Parathyroid adenoma (tissue), 2 donors: ENCODE results near the gene FAXC.

Source experiments
- H2AFZ ChIP-seq: fragments of 300-600 bp; sonication (generic); one replicate; pipeline ENCODE4 v1.7.0; 2017; ENCODE audit warnings: antibody characterized with exemption, mild to moderate bottlenecking
- H3K27ac ChIP-seq: fragments of 300-600 bp; sonication (generic); one replicate; pipeline ENCODE4 v1.7.0; 2017
- H3K27me3 ChIP-seq: fragments of 300-600 bp; sonication (generic); one replicate; pipeline ENCODE4 v1.7.0; 2017; ENCODE audit warnings: low read length; ENCODE audit not compliant: control insufficient read depth, insufficient read depth
- H3K36me3 ChIP-seq: fragments of 300-600 bp; sonication (generic); one replicate; pipeline ENCODE4 v1.7.0; 2017; ENCODE audit warnings: low read length; ENCODE audit not compliant: control insufficient read depth, insufficient read depth
- H3K4me1 ChIP-seq: fragments of 300-600 bp; sonication (generic); one replicate; pipeline ENCODE4 v1.7.0; 2017; ENCODE audit warnings: control low read depth
- H3K4me2 ChIP-seq: fragments of 300-600 bp; sonication (generic); one replicate; pipeline ENCODE4 v1.7.0; 2017; ENCODE audit warnings: low read length
- H3K4me3 ChIP-seq: fragments of 300-600 bp; sonication (generic); one replicate; pipeline ENCODE4 v1.7.0; 2017; ENCODE audit warnings: low read depth, low read length
- H3K79me2 ChIP-seq: fragments of 300-600 bp; sonication (generic); one replicate; pipeline ENCODE4 v1.7.0; 2017; ENCODE audit warnings: control low read depth
- H3K9ac ChIP-seq: fragments of 300-600 bp; sonication (generic); one replicate; pipeline ENCODE4 v1.7.0; 2017; ENCODE audit warnings: mild to moderate bottlenecking
- H3K9me3 ChIP-seq: fragments of 300-600 bp; sonication (generic); one replicate; pipeline ENCODE4 v1.7.0; 2017; ENCODE audit warnings: low read length; ENCODE audit not compliant: control insufficient read depth
- TF ChIP-seq, protein P1 (sequence below): fragments of 300-600 bp; sonication (generic); IDR thresholded peaks from one replicate; pipeline ENCODE4 v1.7.0; 2017; ENCODE audit warnings: antibody characterized with exemption, mild to moderate bottlenecking
- donor health status: primary hyperparathyroidism.

Gene FAXC

DNA sequence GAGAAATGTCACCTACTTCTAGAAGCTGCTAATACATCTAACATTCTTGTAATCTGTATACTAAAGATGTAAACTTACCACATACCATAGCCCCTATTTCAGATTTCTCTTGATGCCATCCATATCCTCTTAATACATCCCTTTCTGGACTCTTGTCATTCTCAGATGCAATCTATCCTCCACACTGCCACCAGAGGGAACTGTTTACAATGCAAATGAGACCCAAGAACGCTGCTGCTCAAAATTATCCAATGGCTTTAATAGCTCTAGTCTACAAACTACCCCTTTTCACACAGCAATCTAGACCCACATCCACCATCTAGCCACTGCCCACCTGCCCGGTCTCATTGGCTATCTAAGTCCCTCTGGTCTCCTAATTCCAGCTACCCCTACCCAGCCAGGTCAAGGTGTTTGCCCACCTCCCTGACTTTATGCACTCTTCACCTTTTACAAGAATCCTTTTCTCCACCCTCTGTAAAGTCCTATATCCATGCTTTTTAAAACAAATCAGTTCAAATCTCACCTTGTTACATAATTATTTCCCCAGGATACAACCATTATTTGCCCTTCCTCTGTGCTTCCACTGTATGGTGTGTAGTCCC lies 14.8 kb downstream of the FAXC start:
- H3K27me3 ChIP-seq: no peaks in the 10 kb centered on the region
- H3K36me3 ChIP-seq: no peaks in the 10 kb centered on the region
- H3K4me2 ChIP-seq: no peak overlapping the region
- no peak overlapping the region for H3K9ac ChIP-seq
- H3K4me3 ChIP-seq: no peak overlapping the region
- H3K4me1 ChIP-seq: no peaks in the 10 kb centered on the region
- H3K79me2 ChIP-seq: no peaks in the 10 kb centered on the region
- no peaks in the 10 kb centered on the region for H3K9me3 ChIP-seq
- no peak overlapping the region for H3K27ac ChIP-seq
- TF ChIP-seq, protein P1, sequence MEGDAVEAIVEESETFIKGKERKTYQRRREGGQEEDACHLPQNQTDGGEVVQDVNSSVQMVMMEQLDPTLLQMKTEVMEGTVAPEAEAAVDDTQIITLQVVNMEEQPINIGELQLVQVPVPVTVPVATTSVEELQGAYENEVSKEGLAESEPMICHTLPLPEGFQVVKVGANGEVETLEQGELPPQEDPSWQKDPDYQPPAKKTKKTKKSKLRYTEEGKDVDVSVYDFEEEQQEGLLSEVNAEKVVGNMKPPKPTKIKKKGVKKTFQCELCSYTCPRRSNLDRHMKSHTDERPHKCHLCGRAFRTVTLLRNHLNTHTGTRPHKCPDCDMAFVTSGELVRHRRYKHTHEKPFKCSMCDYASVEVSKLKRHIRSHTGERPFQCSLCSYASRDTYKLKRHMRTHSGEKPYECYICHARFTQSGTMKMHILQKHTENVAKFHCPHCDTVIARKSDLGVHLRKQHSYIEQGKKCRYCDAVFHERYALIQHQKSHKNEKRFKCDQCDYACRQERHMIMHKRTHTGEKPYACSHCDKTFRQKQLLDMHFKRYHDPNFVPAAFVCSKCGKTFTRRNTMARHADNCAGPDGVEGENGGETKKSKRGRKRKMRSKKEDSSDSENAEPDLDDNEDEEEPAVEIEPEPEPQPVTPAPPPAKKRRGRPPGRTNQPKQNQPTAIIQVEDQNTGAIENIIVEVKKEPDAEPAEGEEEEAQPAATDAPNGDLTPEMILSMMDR: peak; percentile 75
- peak overlapping the region; percentile 3 for H2AFZ ChIP-seq

DNA sequence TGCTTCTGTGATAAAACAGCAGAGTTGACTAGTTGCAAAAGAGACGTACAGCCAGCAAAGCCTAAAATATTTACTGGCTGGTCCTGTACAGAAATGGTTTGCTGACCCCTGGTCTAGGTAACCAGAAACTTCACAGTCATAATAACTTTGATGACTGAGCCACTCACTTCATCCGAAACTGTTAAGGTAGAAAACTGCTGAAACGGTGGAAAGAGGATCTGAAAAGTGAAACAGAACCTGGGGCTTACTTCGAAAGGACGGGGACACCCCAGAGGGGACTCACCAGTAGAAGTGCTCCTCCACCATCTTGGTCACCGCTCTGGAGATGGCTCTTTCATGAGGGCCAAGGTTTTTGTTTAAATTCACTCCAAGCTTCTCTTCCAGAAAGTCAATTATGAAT lies 16.4 kb downstream of the FAXC start:
- no peak overlapping the region for H3K4me2 ChIP-seq

DNA sequence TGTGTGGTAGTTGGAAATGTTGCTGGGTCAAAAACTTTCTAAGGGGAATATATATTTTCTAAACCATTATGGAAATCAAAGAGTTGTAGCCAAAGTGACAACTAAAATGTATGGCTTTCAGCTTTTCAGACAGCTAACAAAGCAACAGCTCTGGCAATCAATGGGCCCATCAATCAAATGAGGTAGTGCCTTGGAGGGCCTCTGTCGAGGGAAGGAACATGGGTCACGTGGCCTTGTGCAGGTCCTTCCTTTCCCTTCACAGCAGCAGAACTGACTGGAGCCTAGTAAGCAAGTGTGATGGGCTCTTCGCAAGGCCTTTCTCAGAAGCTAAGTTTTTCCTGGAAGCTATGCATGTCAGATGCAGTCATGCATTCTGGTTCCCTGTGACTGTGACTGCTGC lies 17.9 kb downstream of the FAXC start:
- no peaks in the 10 kb centered on the region for H3K4me1 ChIP-seq
- H3K27me3 ChIP-seq: no peaks in the 10 kb centered on the region
- no peak overlapping the region for H3K27ac ChIP-seq
- H3K9me3 ChIP-seq: no peaks in the 10 kb centered on the region
- peaks cover 7% of the 10 kb centered on the region for H3K79me2 ChIP-seq
- no peak overlapping the region for H3K4me2 ChIP-seq
- TF ChIP-seq, protein P1: no peak
- no peak overlapping the region for H2AFZ ChIP-seq
- H3K4me3 ChIP-seq: no peak overlapping the region
- no peak overlapping the region for H3K9ac ChIP-seq
- H3K36me3 ChIP-seq: no peaks in the 10 kb centered on the region

More for the DNA sequence above, 16.4 kb downstream of the FAXC start:
- Histone ChIP-seq H3K9ac (no peak overlapping the region), H2AFZ (no peak overlapping the region), H3K9me3 (no peaks in the 10 kb centered on the region), H3K27me3 (no peaks in the 10 kb centered on the region), H3K4me3 (no peak overlapping the region), H3K36me3 (no peaks in the 10 kb centered on the region), H3K79me2 (peaks cover 4% of the 10 kb centered on the region), H3K27ac (no peak overlapping the region), H3K4me1 (no peaks in the 10 kb centered on the region)
- TF ChIP-seq, protein P1: no peak

DNA sequence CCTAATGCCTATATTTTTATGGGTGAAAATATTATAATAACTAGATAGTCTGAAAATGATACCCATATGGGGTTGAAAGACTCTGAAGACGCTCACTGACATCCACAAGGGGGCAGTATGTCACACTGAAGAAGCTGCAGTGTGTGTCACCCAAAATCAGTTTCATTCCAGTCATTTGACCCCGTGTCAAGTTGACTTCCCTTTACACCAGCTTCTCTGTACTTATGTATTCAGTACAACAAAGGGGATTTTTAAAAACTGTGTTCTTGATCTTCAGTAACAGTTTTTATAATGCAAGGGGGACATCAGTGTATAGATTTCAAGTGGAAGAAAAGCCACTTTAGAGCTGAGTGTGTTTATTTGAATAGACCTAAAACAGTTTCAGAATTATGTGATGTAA lies 19.3 kb downstream of the FAXC start:
- Histone ChIP-seq H3K4me1 (no peaks in the 10 kb centered on the region), H3K4me2 (no peak overlapping the region), H3K27me3 (no peaks in the 10 kb centered on the region), H3K4me3 (no peak overlapping the region), H3K9ac (no peak overlapping the region), H3K9me3 (no peaks in the 10 kb centered on the region), H3K36me3 (no peaks in the 10 kb centered on the region), H2AFZ (no peak overlapping the region), H3K79me2 (peaks cover 15% of the 10 kb centered on the region), H3K27ac (no peak overlapping the region)
- TF ChIP-seq, protein P1: peak; percentile 72

DNA sequence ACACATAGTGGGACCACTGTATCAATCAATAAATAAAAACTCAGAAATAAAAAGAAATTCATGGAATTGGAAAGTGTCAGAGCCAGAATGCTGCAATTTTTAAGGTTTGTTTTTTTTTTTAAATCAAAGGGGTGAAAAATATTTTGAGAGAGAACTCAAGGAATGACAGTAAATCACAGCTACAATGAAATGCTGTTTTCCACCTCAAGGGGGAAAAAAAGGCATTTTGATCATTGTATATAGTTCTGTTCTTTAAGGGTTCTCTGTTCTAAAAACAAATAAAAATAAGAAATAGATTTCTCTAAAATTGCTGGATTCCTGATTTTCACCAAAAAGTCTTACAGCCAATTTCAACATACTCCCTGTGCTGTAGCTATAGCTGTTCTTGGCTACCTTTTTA lies 24.5 kb downstream of the FAXC start:
- H3K4me3 ChIP-seq: no peak overlapping the region
- H3K4me2 ChIP-seq: no peak overlapping the region
- no peak overlapping the region for H3K9ac ChIP-seq
- TF ChIP-seq, protein P1: no peak
- H3K36me3 ChIP-seq: no peaks in the 10 kb centered on the region
- no peak overlapping the region for H3K27ac ChIP-seq
- H3K4me1 ChIP-seq: no peaks in the 10 kb centered on the region
- H3K79me2 ChIP-seq: peaks cover 35% of the 10 kb centered on the region
- H3K27me3 ChIP-seq: no peaks in the 10 kb centered on the region
- no peak overlapping the region for H2AFZ ChIP-seq
- no peaks in the 10 kb centered on the region for H3K9me3 ChIP-seq
